ENCODE results near the gene PTGES. TPM values are rescaled to one million over a fixed set of nuclear protein-coding genes. Genes with fewer than 3 reads are reported as not detected.

Gene PTGES
- total RNA-seq, 1 experiment from 2014 or later = 2.5 TPM

- TF ChIP-seq ZSCAN18 (CRISPR knock-in tag; IDR thresholded peaks at IDR 0.05) (no peak), CDX4 (CRISPR knock-in tag; IDR thresholded peaks at IDR 0.05; ENCODE audit: borderline replicate concordance) (no peak), SOX15 (CRISPR knock-in tag; IDR thresholded peaks at IDR 0.05) (no peak), AFF4 (CRISPR knock-in tag; IDR thresholded peaks at IDR 0.05; ENCODE audit: borderline replicate concordance) (no peak), USF1 (CRISPR knock-in tag; IDR thresholded peaks at IDR 0.05) (no peak)
These were observed 57.0 kb downstream of the PTGES start (continued) for GRCh38 chr9:129695870-129696269.

- Mint-ChIP-seq H3K4me3 (no peak overlapping the region), H3K4me1 (peaks cover 10% of the 10 kb centered on the region), H3K9me3 (peaks cover 4% of the 10 kb centered on the region), H3K27me3 (ENCODE audit: low read depth) (peaks cover 13% of the 10 kb centered on the region), H3K27ac (no peak overlapping the region), H3K36me3 (no peaks in the 10 kb centered on the region)
- no peak for ATAC-seq
- no peak for DNase-seq (ENCODE audit: low spot score)
- ChIA-PET CTCF (no interaction called here), POLR2A (no interaction called here)
- TF ChIP-seq NR1H2 (CRISPR knock-in tag; IDR thresholded peaks at IDR 0.05) = no peak
- no peak for TF ChIP-seq ZNF425 (CRISPR knock-in tag; conservative IDR thresholded peaks at IDR 0.05)
- no peak for TF ChIP-seq EMX1 (CRISPR knock-in tag; IDR thresholded peaks at IDR 0.05)
- TF ChIP-seq TEAD4 (CRISPR knock-in tag; IDR thresholded peaks at IDR 0.05) = no peak
- TF ChIP-seq FOXP1 (CRISPR knock-in tag; IDR thresholded peaks at IDR 0.05; ENCODE audit: borderline replicate concordance) = no peak
- no peak for TF ChIP-seq ATF6 (CRISPR knock-in tag; IDR thresholded peaks at IDR 0.05)
- TF ChIP-seq ZBTB43 (CRISPR knock-in tag; IDR thresholded peaks at IDR 0.05) = no peak
- no peak for TF ChIP-seq ZNF317 (CRISPR knock-in tag; IDR thresholded peaks at IDR 0.05; ENCODE audit: borderline replicate concordance, low read depth)
- no peak for TF ChIP-seq ZNF396 (CRISPR knock-in tag; IDR thresholded peaks at IDR 0.05; ENCODE audit: borderline replicate concordance)
- no peak for TF ChIP-seq USF1 (CRISPR knock-in tag; IDR thresholded peaks at IDR 0.05)
- TF ChIP-seq KAT7 (CRISPR knock-in tag; IDR thresholded peaks at IDR 0.05; ENCODE audit: borderline replicate concordance) = no peak
- no peak for TF ChIP-seq IRF2 (CRISPR knock-in tag; IDR thresholded peaks at IDR 0.05; ENCODE audit: borderline replicate concordance, low read depth)
- TF ChIP-seq NR2C2 (CRISPR knock-in tag; IDR thresholded peaks at IDR 0.05) = no peak
- no peak for TF ChIP-seq ZNF423 (CRISPR knock-in tag; IDR thresholded peaks at IDR 0.05)
- no peak for TF ChIP-seq ZMAT4 (CRISPR knock-in tag; IDR thresholded peaks at IDR 0.05)
- no peak for TF ChIP-seq ZNF219 (CRISPR knock-in tag; IDR thresholded peaks at IDR 0.05; ENCODE audit: borderline replicate concordance)
These were observed 58.6 kb downstream of the PTGES start for GRCh38 chr9:129694243-129694646.
